HepG2 (cell line): ENCODE measurements around the gene MTG1. TPM values are rescaled to one million over a fixed set of nuclear protein-coding genes. Genes with fewer than 3 reads are reported as not detected.
A peak's percentile ranks its signal among the peaks of the same experiment; 100 is the strongest.

ENCODE experiments used
- ARID4A ChIP-seq: sonication (generic); formaldehyde crosslinking; IDR thresholded peaks from 2 replicates; pipeline ENCODE4 v1.5.0; 2020; ENCODE audit warnings: mild to moderate bottlenecking, missing genetic modification reagents, borderline replicate concordance
- DNMT1 ChIP-seq: sonication (generic); formaldehyde crosslinking; IDR thresholded peaks from 2 replicates; pipeline ENCODE4 v1.5.1; 2020; ENCODE audit warnings: mild to moderate bottlenecking, missing genetic modification reagents
- HIVEP1 ChIP-seq: sonication (generic); formaldehyde crosslinking; IDR thresholded peaks from 2 replicates; pipeline ENCODE4 v1.4.0; 2020; ENCODE audit warnings: mild to moderate bottlenecking, missing genetic modification reagents
- HOXD1 ChIP-seq: sonication (generic); formaldehyde crosslinking; IDR thresholded peaks from 2 replicates; pipeline ENCODE4 v1.5.0; 2020; ENCODE audit warnings: missing genetic modification reagents
- KLF12 ChIP-seq: sonication (generic); formaldehyde crosslinking; IDR thresholded peaks from 2 replicates; pipeline ENCODE4 v1.4.0; 2020; ENCODE audit warnings: missing genetic modification reagents, borderline replicate concordance
- MXI1 ChIP-seq: IDR thresholded peaks from 3 replicates; pipeline ENCODE4 v1.6.1; 2012; ENCODE audit warnings: low read depth, low read length, inconsistent platforms, borderline replicate concordance
- NR1H2 ChIP-seq: sonication (generic); formaldehyde crosslinking; IDR thresholded peaks from 2 replicates; pipeline ENCODE4 v1.8.1; 2022; ENCODE audit warnings: low read depth, missing genetic modification reagents, borderline replicate concordance
- NR2C2 ChIP-seq: sonication (generic); formaldehyde crosslinking; IDR thresholded peaks from 2 replicates; pipeline ENCODE4 v1.4.0; 2020; ENCODE audit warnings: missing genetic modification reagents, mild to moderate bottlenecking, moderate library complexity, borderline replicate concordance
- NR2F1 ChIP-seq, 2 experiments: fragments of 450-650 bp in 1 of 2; formaldehyde crosslinking in 1 of 2; IDR thresholded peaks; 2 replicates each; pipeline versions ENCODE4 v1.5.0 to v1.6.1; 2016 to 2020; ENCODE audit warnings: mild to moderate bottlenecking in 1 of 2, missing compliant biosample characterization in 1 of 2, missing genetic modification reagents in 1 of 2, moderate library complexity in 1 of 2
- PAF1 ChIP-seq: IDR thresholded peaks from 2 replicates; pipeline ENCODE4 v1.6.1; 2016; ENCODE audit warnings: missing genetic modification reagents, missing compliant biosample characterization
- SKI ChIP-seq: fragments of 450-650 bp; IDR thresholded peaks from one replicate; pipeline ENCODE4 v1.6.1; 2018; ENCODE audit warnings: mild to moderate bottlenecking; ENCODE audit not compliant: partially characterized antibody
- SSRP1 ChIP-seq: IDR thresholded peaks from 2 replicates; pipeline ENCODE4 v1.6.1; 2016; ENCODE audit warnings: control low read depth
- TFE3 ChIP-seq: IDR thresholded peaks from 2 replicates; pipeline ENCODE4 v1.6.1; 2016
- ZNF205 ChIP-seq: IDR thresholded peaks from 2 replicates; pipeline ENCODE4 v1.6.1; 2018; ENCODE audit warnings: missing biosample characterization, missing genetic modification reagents
- ZNF235 ChIP-seq: sonication (generic); formaldehyde crosslinking; IDR thresholded peaks from 2 replicates; pipeline ENCODE4 v1.8.1; 2023; ENCODE audit warnings: mild to moderate bottlenecking, missing genetic modification reagents, borderline replicate concordance
- ZNF274 ChIP-seq: sonication (generic); formaldehyde crosslinking; IDR thresholded peaks from 2 replicates; pipeline ENCODE4 v1.5.1; 2020; ENCODE audit warnings: mild to moderate bottlenecking, missing genetic modification reagents
- ZNF703 ChIP-seq: sonication (generic); formaldehyde crosslinking; IDR thresholded peaks from 2 replicates; pipeline ENCODE4 v1.5.1; 2020; ENCODE audit warnings: missing genetic modification reagents, mild to moderate bottlenecking, moderate library complexity, borderline replicate concordance
- ZNF740 ChIP-seq: sonication (generic); formaldehyde crosslinking; IDR thresholded peaks from 2 replicates; pipeline ENCODE4 v1.4.0; 2020; ENCODE audit warnings: missing genetic modification reagents
- polyA plus RNA-seq, 8 experiments: library from polyadenylated mRNA; depleted of rRNA in 3 of 8; stranded (reverse) in 7 of 8; unstranded in 1 of 8; fragments of >200 nt; fragmentation: Illumina TruSeq in 4 of 8; extraction: Trizol in 4 of 8; gene quantifications; 2 replicates each; pipeline versions ENCODE4 v1.2.1 to v1.2.3, GENCODE V29; 2011 to 2016; ENCODE audit warnings: low read depth in 4 of 8, missing spikeins in 1 of 8, mixed read lengths in 1 of 8; ENCODE audit not compliant: insufficient read depth in 1 of 8
- total RNA-seq, 5 experiments: library from RNA; depleted of rRNA; stranded (reverse); fragments of >200 nt; fragmentation: Illumina TruSeq; extraction: Trizol; gene quantifications; 2 replicates each; pipeline ENCODE4 v1.2.3, GENCODE V29; 2016; ENCODE audit warnings: low read depth in 1 of 5
- TF ChIP-seq, protein P1 (sequence below): sonication (generic); formaldehyde crosslinking; IDR thresholded peaks from 2 replicates; pipeline ENCODE4 v1.5.0; 2020; ENCODE audit warnings: missing genetic modification reagents
- TF ChIP-seq, protein P2 (sequence below): IDR thresholded peaks from 2 replicates; pipeline ENCODE4 v1.6.1; 2016; ENCODE audit warnings: low read depth

Gene MTG1
- total and polyA plus RNA-seq, 2 of the 13 experiments (the other 11 are each of a cell fraction or from before 2014, with no cell fraction given), result 42.0 to 103 TPM

DNA sequence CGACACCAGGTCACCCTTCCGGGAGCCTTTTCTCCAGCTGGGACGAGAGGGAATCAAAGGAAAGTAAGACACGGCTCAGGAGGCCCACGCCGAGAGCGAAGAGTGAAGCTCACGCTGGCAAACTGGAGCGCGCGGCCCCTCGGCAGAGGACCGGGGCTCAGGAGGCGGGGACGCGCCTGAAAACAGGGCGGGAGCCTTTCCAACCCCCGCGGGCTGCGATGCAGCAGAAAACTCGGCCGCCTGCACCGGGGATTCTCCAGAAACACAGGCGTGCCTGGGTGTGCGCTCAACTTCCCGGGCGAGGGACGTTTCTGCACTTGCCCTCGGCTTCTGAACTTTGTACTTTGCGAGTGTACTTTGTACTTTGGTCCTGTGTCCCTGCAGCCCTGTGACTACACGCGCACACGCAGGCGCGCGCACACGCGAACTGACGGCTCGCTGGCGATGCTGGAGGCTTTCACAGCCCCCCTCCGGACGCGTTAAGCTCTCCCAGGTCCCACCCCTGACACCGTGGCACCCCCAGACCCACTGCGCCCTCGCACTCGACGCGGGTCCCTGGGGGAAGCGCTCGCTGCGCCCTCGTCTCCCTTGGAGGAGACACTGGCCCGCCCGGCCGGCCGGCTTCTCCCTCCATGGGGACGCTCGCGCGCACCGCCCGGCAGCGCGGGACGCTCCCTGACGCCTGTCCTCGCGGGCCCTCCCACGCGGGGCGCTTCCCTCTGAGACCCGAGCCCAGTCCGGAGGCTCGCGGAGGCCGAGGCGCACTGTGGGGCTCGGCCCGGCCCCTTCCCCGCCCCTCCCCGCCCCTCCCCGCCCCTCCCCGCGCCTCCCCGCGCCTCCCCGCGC lies 15.5 kb upstream of the MTG1 start (continued):
- TF ChIP-seq ARID4A (CRISPR knock-in tag), result peak; percentile 74; the same call in 1 of the 2 replicates
- TF ChIP-seq SKI, result peak; percentile 37
- TF ChIP-seq ZNF703 (CRISPR knock-in tag), result 0 out of 2 replicates have a peak, but pooled peaks have one; percentile 34
- TF ChIP-seq KLF12 (CRISPR knock-in tag), result peak; percentile 86
- no peak for TF ChIP-seq ZNF274 (CRISPR knock-in tag)
- no peak for TF ChIP-seq SSRP1 (CRISPR knock-in tag)
- TF ChIP-seq, protein P1, sequence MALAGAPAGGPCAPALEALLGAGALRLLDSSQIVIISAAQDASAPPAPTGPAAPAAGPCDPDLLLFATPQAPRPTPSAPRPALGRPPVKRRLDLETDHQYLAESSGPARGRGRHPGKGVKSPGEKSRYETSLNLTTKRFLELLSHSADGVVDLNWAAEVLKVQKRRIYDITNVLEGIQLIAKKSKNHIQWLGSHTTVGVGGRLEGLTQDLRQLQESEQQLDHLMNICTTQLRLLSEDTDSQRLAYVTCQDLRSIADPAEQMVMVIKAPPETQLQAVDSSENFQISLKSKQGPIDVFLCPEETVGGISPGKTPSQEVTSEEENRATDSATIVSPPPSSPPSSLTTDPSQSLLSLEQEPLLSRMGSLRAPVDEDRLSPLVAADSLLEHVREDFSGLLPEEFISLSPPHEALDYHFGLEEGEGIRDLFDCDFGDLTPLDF, result peak; percentile 31; the same call in 1 of the 2 replicates
- TF ChIP-seq, protein P2, sequence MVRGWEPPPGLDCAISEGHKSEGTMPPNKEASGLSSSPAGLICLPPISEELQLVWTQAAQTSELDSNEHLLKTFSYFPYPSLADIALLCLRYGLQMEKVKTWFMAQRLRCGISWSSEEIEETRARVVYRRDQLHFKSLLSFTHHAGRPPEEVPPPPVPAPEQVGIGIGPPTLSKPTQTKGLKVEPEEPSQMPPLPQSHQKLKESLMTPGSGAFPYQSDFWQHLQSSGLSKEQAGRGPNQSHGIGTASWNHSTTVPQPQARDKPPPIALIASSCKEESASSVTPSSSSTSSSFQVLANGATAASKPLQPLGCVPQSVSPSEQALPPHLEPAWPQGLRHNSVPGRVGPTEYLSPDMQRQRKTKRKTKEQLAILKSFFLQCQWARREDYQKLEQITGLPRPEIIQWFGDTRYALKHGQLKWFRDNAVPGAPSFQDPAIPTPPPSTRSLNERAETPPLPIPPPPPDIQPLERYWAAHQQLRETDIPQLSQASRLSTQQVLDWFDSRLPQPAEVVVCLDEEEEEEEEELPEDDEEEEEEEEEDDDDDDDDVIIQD (CRISPR knock-in tag), result no peak
- TF ChIP-seq NR2C2, result peak; percentile 80
- TF ChIP-seq HOXD1, result no peak; the same call in 1 of the 2 replicates
- TF ChIP-seq DNMT1, result 0 out of 2 replicates have a peak, but pooled peaks have one; percentile 24
- TF ChIP-seq ZNF235 (CRISPR knock-in tag), result no peak
- peak; percentile 79 for TF ChIP-seq TFE3
- TF ChIP-seq ZNF740 (CRISPR knock-in tag), result 0 out of 2 replicates have a peak, but pooled peaks have one; percentile 20
- peak in 1 of 2 experiments; percentile 52; a peak in 2 of 4 replicates for TF ChIP-seq NR2F1 (CRISPR knock-in tag; IDR thresholded peaks at IDR 0.05)
- TF ChIP-seq HIVEP1, result peak; percentile 78; the same call in 1 of the 2 replicates
- TF ChIP-seq PAF1 (CRISPR knock-in tag), result no peak
- TF ChIP-seq NR1H2, result peak; percentile 82; the same call in 1 of the 2 replicates
- peak; percentile 69; the same call in 1 of the 2 replicates for TF ChIP-seq ZNF205 (CRISPR knock-in tag)
- peak; percentile 46; the same call in 1 of the 3 replicates for TF ChIP-seq MXI1
